ENCODE data around the gene DIAPH2.

DIAPH2 gene

GRCh38 chrX:97189668-97190067 is 505.0 kb downstream of the DIAPH2 start:
- no peak for DNase-seq (ENCODE audit: low spot score)

- no peak for DNase-seq (ENCODE audit: low spot score)
Observed at GRCh38 chrX:97199501-97199900, 514.9 kb downstream of the DIAPH2 start.

- no peak for DNase-seq (ENCODE audit: low spot score)
Observed at GRCh38 chrX:97200454-97200853, 515.8 kb downstream of the DIAPH2 start.

- no peak for DNase-seq (ENCODE audit: low spot score)
Observed at GRCh38 chrX:97210501-97210900, 525.9 kb downstream of the DIAPH2 start.

- no peak for DNase-seq (ENCODE audit: low spot score)
Observed at GRCh38 chrX:97211070-97211469, 526.4 kb downstream of the DIAPH2 start.

- no peak for DNase-seq (ENCODE audit: low spot score)
Observed at GRCh38 chrX:97215186-97215585, 530.5 kb downstream of the DIAPH2 start.

GRCh38 chrX:97224148-97224547 is 539.5 kb downstream of the DIAPH2 start:
- no peak for DNase-seq (ENCODE audit: low spot score)

GRCh38 chrX:97229318-97229717 is 544.7 kb downstream of the DIAPH2 start:
- no peak for DNase-seq (ENCODE audit: low spot score)

GRCh38 chrX:97230948-97231347 is 546.3 kb downstream of the DIAPH2 start:
- DNase-seq (ENCODE audit: low spot score): no peak

- no peak for DNase-seq (ENCODE audit: low spot score)
Observed at GRCh38 chrX:97234471-97235081, 549.9 kb downstream of the DIAPH2 start.

- peak; percentile 3 for DNase-seq (ENCODE audit: low spot score)
Observed at GRCh38 chrX:97238632-97239031, 554.0 kb downstream of the DIAPH2 start.

GRCh38 chrX:97252111-97252510 is 567.5 kb downstream of the DIAPH2 start:
- no peak for DNase-seq (ENCODE audit: low spot score)

- DNase-seq (ENCODE audit: low spot score): no peak
Observed at GRCh38 chrX:97260679-97261078, 576.0 kb downstream of the DIAPH2 start.

- no peak for DNase-seq (ENCODE audit: low spot score)
Observed at GRCh38 chrX:97266406-97267121, 581.9 kb downstream of the DIAPH2 start.

- no peak for DNase-seq (ENCODE audit: low spot score)
Observed at GRCh38 chrX:97267396-97268181, 582.9 kb downstream of the DIAPH2 start.

GRCh38 chrX:97268182-97268680 is 583.6 kb downstream of the DIAPH2 start:
- no peak for DNase-seq (ENCODE audit: low spot score)

GRCh38 chrX:97284531-97284930 is 599.9 kb downstream of the DIAPH2 start:
- DNase-seq (ENCODE audit: low spot score): no peak

GRCh38 chrX:97290199-97290598 is 605.6 kb downstream of the DIAPH2 start:
- no peak for DNase-seq (ENCODE audit: low spot score)

GRCh38 chrX:97294041-97294440 is 609.4 kb downstream of the DIAPH2 start:
- no peak for DNase-seq (ENCODE audit: low spot score)

GRCh38 chrX:97295954-97296353 is 611.3 kb downstream of the DIAPH2 start:
- DNase-seq (ENCODE audit: low spot score): no peak

- no peak for DNase-seq (ENCODE audit: low spot score)
Observed at GRCh38 chrX:97306771-97307470, 622.3 kb downstream of the DIAPH2 start.

GRCh38 chrX:97308171-97308570 is 623.5 kb downstream of the DIAPH2 start:
- DNase-seq (ENCODE audit: low spot score): no peak
